GM18502 (cell line): Measurements from ENCODE around the gene SPOCD1.
"Not testable (repeated sequence)": the region's sequence is repeated elsewhere in the genome, so short reads cannot be mapped to it uniquely, and the experiment has no call there.

ENCODE experiments used
- ATAC-seq: cut with Tn5 transposase; IDR thresholded peaks from one replicate; pipeline ENCODE4 v1.9.1; 2021; ENCODE audit warnings: mild to moderate bottlenecking; ENCODE audit not compliant: unreplicated experiment, poor library complexity

SPOCD1 gene

GRCh38 chr1:31830511-31830910 lies 14.7 kb upstream of the SPOCD1 start:
- ATAC-seq: no peak

- ATAC-seq: no peak
Measured at GRCh38 chr1:31830065-31830464, 14.2 kb upstream of the SPOCD1 start.

GRCh38 chr1:31828926-31829690 lies 13.3 kb upstream of the SPOCD1 start:
- ATAC-seq: no peak

- ATAC-seq: no peak
Measured at GRCh38 chr1:31828341-31828740, 12.5 kb upstream of the SPOCD1 start.

- no peak for ATAC-seq
Measured at GRCh38 chr1:31823780-31824179, 8.0 kb upstream of the SPOCD1 start.

GRCh38 chr1:31822766-31823165 lies 6.9 kb upstream of the SPOCD1 start:
- no peak for ATAC-seq

- ATAC-seq: not testable (repeated sequence)
Measured at GRCh38 chr1:31820196-31820595, 4.4 kb upstream of the SPOCD1 start.

GRCh38 chr1:31818206-31818605 lies 2.4 kb upstream of the SPOCD1 start:
- no peak for ATAC-seq

- not testable (repeated sequence) for ATAC-seq
Measured at GRCh38 chr1:31816947-31817346, 1.1 kb upstream of the SPOCD1 start.

- ATAC-seq: not testable (repeated sequence)
Measured at GRCh38 chr1:31816501-31816900, 679 bp upstream of the SPOCD1 start.

GRCh38 chr1:31815307-31815645 lies 546 bp downstream of the SPOCD1 start:
- ATAC-seq: no peak

- ATAC-seq: no peak
Measured at GRCh38 chr1:31814631-31815306, 1.1 kb downstream of the SPOCD1 start.

GRCh38 chr1:31814041-31814511 lies 1.7 kb downstream of the SPOCD1 start:
- ATAC-seq: no peak

GRCh38 chr1:31812158-31812829 lies 3.5 kb downstream of the SPOCD1 start:
- ATAC-seq: no peak

- no peak for ATAC-seq
Measured at GRCh38 chr1:31811605-31812004, 4.2 kb downstream of the SPOCD1 start.

- ATAC-seq: no peak
Measured at GRCh38 chr1:31809698-31810097, 6.1 kb downstream of the SPOCD1 start.

GRCh38 chr1:31807273-31808048 lies 8.4 kb downstream of the SPOCD1 start:
- no peak for ATAC-seq

- no peak for ATAC-seq
Measured at GRCh38 chr1:31805318-31805717, 10.5 kb downstream of the SPOCD1 start.

GRCh38 chr1:31804098-31804497 lies 11.7 kb downstream of the SPOCD1 start:
- no peak for ATAC-seq

- no peak for ATAC-seq
Measured at GRCh38 chr1:31803610-31804009, 12.2 kb downstream of the SPOCD1 start.
